ENCODE measurements around the gene TFG.

TFG gene

GRCh38 chr3:100708644-100708988, 678 bp upstream of the TFG start:
- Histone ChIP-seq H3K9me3 (ENCODE audit: severe bottlenecking) (no peaks in the 10 kb centered on the region), H3K4me1 (ENCODE audit: insufficient read depth, poor library complexity, severe bottlenecking) (peaks cover 24% of the 10 kb centered on the region), H3K4me3 (ENCODE audit: severe bottlenecking) (peak overlapping the region; percentile 76), H3K36me3 (ENCODE audit: low read depth) (peaks cover 30% of the 10 kb centered on the region), H3K27ac (ENCODE audit: poor library complexity, severe bottlenecking) (peak overlapping the region; percentile 78), H3K27me3 (ENCODE audit: insufficient read depth, poor library complexity, severe bottlenecking) (no peaks in the 10 kb centered on the region)
- DNase-seq (ENCODE audit: low spot score) (no peak), ATAC-seq (ENCODE audit: low read depth) (peak; percentile 7; the same call in 1 of the 3 replicates)
- no peak for TF ChIP-seq CTCF (IDR thresholded peaks at IDR 0.05; ENCODE audit: poor library complexity, severe bottlenecking)

- peak; percentile 17; the same call in 2 of the 3 replicates for ATAC-seq (ENCODE audit: low read depth)
- TF ChIP-seq CTCF (IDR thresholded peaks at IDR 0.05; ENCODE audit: poor library complexity, severe bottlenecking): no peak
- DNase-seq (ENCODE audit: low spot score): no peak
- Histone ChIP-seq H3K36me3 (ENCODE audit: low read depth) (peaks cover 43% of the 10 kb centered on the region), H3K4me3 (ENCODE audit: severe bottlenecking) (peak overlapping the region; percentile 76), H3K9me3 (ENCODE audit: severe bottlenecking) (no peaks in the 10 kb centered on the region), H3K27ac (ENCODE audit: poor library complexity, severe bottlenecking) (peak overlapping the region; percentile 78), H3K27me3 (ENCODE audit: insufficient read depth, poor library complexity, severe bottlenecking) (no peaks in the 10 kb centered on the region), H3K4me1 (ENCODE audit: insufficient read depth, poor library complexity, severe bottlenecking) (peaks cover 24% of the 10 kb centered on the region)
These were observed 557 bp downstream of the TFG start for GRCh38 chr3:100709842-100710260.

- peak; percentile 56 for ATAC-seq (ENCODE audit: low read depth)
- Histone ChIP-seq H3K27ac (ENCODE audit: poor library complexity, severe bottlenecking) (peak overlapping the region; percentile 78), H3K4me3 (ENCODE audit: severe bottlenecking) (peak overlapping the region; percentile 76), H3K36me3 (ENCODE audit: low read depth) (peaks cover 48% of the 10 kb centered on the region), H3K9me3 (ENCODE audit: severe bottlenecking) (no peaks in the 10 kb centered on the region), H3K4me1 (ENCODE audit: insufficient read depth, poor library complexity, severe bottlenecking) (peaks cover 24% of the 10 kb centered on the region), H3K27me3 (ENCODE audit: insufficient read depth, poor library complexity, severe bottlenecking) (no peaks in the 10 kb centered on the region)
- DNase-seq (ENCODE audit: low spot score): peak; percentile 71
- peak; percentile 32 for TF ChIP-seq CTCF (IDR thresholded peaks at IDR 0.05; ENCODE audit: poor library complexity, severe bottlenecking)
These were observed 1.1 kb downstream of the TFG start for GRCh38 chr3:100710261-100710968.

- Histone ChIP-seq H3K27ac (ENCODE audit: poor library complexity, severe bottlenecking) (no peak overlapping the region), H3K9me3 (ENCODE audit: severe bottlenecking) (no peaks in the 10 kb centered on the region), H3K4me3 (ENCODE audit: severe bottlenecking) (no peak overlapping the region), H3K27me3 (ENCODE audit: insufficient read depth, poor library complexity, severe bottlenecking) (no peaks in the 10 kb centered on the region), H3K36me3 (ENCODE audit: low read depth) (peaks cover 96% of the 10 kb centered on the region), H3K4me1 (ENCODE audit: insufficient read depth, poor library complexity, severe bottlenecking) (peaks cover 20% of the 10 kb centered on the region)
- TF ChIP-seq CTCF (IDR thresholded peaks at IDR 0.05; ENCODE audit: poor library complexity, severe bottlenecking): no peak
- no peak for ATAC-seq (ENCODE audit: low read depth)
- no peak for DNase-seq (ENCODE audit: low spot score)
These were observed 5.9 kb downstream of the TFG start for GRCh38 chr3:100715176-100715575.

GRCh38 chr3:100717063-100717462, 7.8 kb downstream of the TFG start:
- Histone ChIP-seq H3K36me3 (ENCODE audit: low read depth) (peaks cover 100% of the 10 kb centered on the region), H3K27ac (ENCODE audit: poor library complexity, severe bottlenecking) (no peak overlapping the region), H3K4me1 (ENCODE audit: insufficient read depth, poor library complexity, severe bottlenecking) (peaks cover 17% of the 10 kb centered on the region), H3K9me3 (ENCODE audit: severe bottlenecking) (no peaks in the 10 kb centered on the region), H3K4me3 (ENCODE audit: severe bottlenecking) (no peak overlapping the region), H3K27me3 (ENCODE audit: insufficient read depth, poor library complexity, severe bottlenecking) (no peaks in the 10 kb centered on the region)
- no peak for DNase-seq (ENCODE audit: low spot score)
- TF ChIP-seq CTCF (IDR thresholded peaks at IDR 0.05; ENCODE audit: poor library complexity, severe bottlenecking): no peak
- no peak for ATAC-seq (ENCODE audit: low read depth)
